Transverse colon (tissue), 4 donors: ENCODE data around the gene THOP1. TPM values are rescaled to one million over a fixed set of nuclear protein-coding genes. Genes with fewer than 3 reads are reported as not detected.

Source experiments
- DNase-seq: peaks from one replicate; pipeline ENCODE4 v3.0.0-alpha.2; 2019
- H3K27ac ChIP-seq, 4 donors: fragments of 200-600 bp; sonication (generic); 2 replicates each; pipeline ENCODE4 v1.5.1; 2016 to 2018; ENCODE audit warnings: inconsistent platforms in 4 of 4
- H3K27me3 ChIP-seq: fragments of 200-600 bp; sonication (generic); 2 replicates; pipeline ENCODE4 v1.5.1; 2017; ENCODE audit warnings: inconsistent platforms
- H3K36me3 ChIP-seq, 4 donors: fragments of 200-600 bp; sonication (generic); 2 replicates each; pipeline ENCODE4 v1.5.1; 2017 to 2019; ENCODE audit warnings: inconsistent platforms in 4 of 4
- H3K4me1 ChIP-seq, 4 donors: fragments of 200-600 bp; sonication (generic); 2 replicates each; pipeline ENCODE4 v1.5.1; 2017 to 2020; ENCODE audit warnings: inconsistent platforms in 4 of 4
- H3K4me3 ChIP-seq, 4 donors: fragments of 200-600 bp; sonication (generic); 1 replicate in 1 of 4; 2 replicates in 3 of 4; pipeline versions ENCODE4 v1.5.1 to v1.6.1; 2017 to 2019; ENCODE audit warnings: inconsistent platforms in 4 of 4
- H3K9me3 ChIP-seq, 2 donors: fragments of 200-600 bp; sonication (generic); 2 replicates each; pipeline ENCODE4 v1.5.1; 2017 to 2019; ENCODE audit warnings: inconsistent platforms in 2 of 2
- CTCF ChIP-seq, 5 experiments: fragments of 200-600 bp in 3 of 5; fragments of 450-650 bp in 2 of 5; sonication (generic) in 3 of 5; IDR thresholded peaks; 1 replicate in 2 of 5; 2 replicates in 3 of 5; pipeline ENCODE4 v1.5.1; 2016 to 2017; ENCODE audit warnings: antibody characterized with exemption in 5 of 5, inconsistent platforms in 3 of 5, mild to moderate bottlenecking in 2 of 5, moderate library complexity in 1 of 5
- EP300 ChIP-seq: sonication (generic); formaldehyde crosslinking; IDR thresholded peaks from one replicate; pipeline ENCODE4 v1.6.1; 2017; ENCODE audit warnings: antibody characterized with exemption, low read depth
- POLR2A ChIP-seq: fragments of 450-650 bp; IDR thresholded peaks from one replicate; pipeline ENCODE4 v1.6.1; 2016; ENCODE audit warnings: antibody characterized with exemption, mild to moderate bottlenecking, moderate library complexity
- POLR2AphosphoS5 ChIP-seq, 3 donors: sonication (generic); formaldehyde crosslinking; IDR thresholded peaks; one replicate each; pipeline ENCODE4 v1.6.1; 2016; ENCODE audit warnings: antibody characterized with exemption in 3 of 3
- WGBS, 2 donors: methylation state at CpG; one replicate each; pipeline ENCODE4 v1.1.5; 2018; ENCODE audit warnings: low coverage in 1 of 2; 5-methylcytosine and 5-hydroxymethylcytosine counted together
- in situ Hi-C, 4 donors: fragments of 200-750 bp; cut with MboI; loops; one replicate each; pipeline versions ENCODE4 v1.15.0 to v1.15.1; 2017; ENCODE audit warnings: low sequenced_read_pairs in 3 of 4, low pct_ligation_motif_present in 1 of 4, low pct_unique_long_range_greater_than_20kb in 1 of 4
- intact Hi-C: fragments of 100-400 bp; cut with DNase I; formaldehyde crosslinking; loops from one replicate; pipeline ENCODE4 v1.15.1; 2023; ENCODE audit warnings: low total_unique reads
- total RNA-seq, 4 donors: library from RNA; depleted of rRNA; stranded (reverse); fragments of >200 nt; gene quantifications; one replicate each; pipeline ENCODE4 v1.1.0, GENCODE V29; 2016

THOP1 gene
- total RNA-seq, 4 donors from 2014 or later: 32.9 to 149 (median 42.0) TPM

- no peaks in the 10 kb centered on the region for H3K9me3 ChIP-seq
- no peak overlapping the region for H3K4me3 ChIP-seq
- no peak for TF ChIP-seq EP300
- TF ChIP-seq POLR2AphosphoS5 (IDR thresholded peaks at IDR 0.05): peak in 1 of 3 donors; percentile 24
- peaks cover 0 to 19% (median 16%) of the 10 kb centered on the region in 4 donors for H3K4me1 ChIP-seq
- peaks cover 0 to 9% (median 3%) of the 10 kb centered on the region in 4 donors for H3K36me3 ChIP-seq
- 64 to 81% methylated on average over 3 to 20 of the region's 20 CpGs for WGBS, 2 donors
- intact Hi-C loops: no loop called here
- no peaks in the 10 kb centered on the region for H3K27me3 ChIP-seq
- DNase-seq: peak; percentile 77
- in situ Hi-C loops: no loop called here
- peak overlapping the region; percentile 73 to 77 (median 76) for H3K27ac ChIP-seq
Measured at GRCh38 chr19:2811221-2811722, 26.0 kb downstream of the THOP1 start.

GRCh38 chr19:2811735-2812413, 26.6 kb downstream of the THOP1 start:
- Histone ChIP-seq H3K4me1 (peaks cover 0 to 19% (median 16%) of the 10 kb centered on the region in 4 donors), H3K27me3 (no peaks in the 10 kb centered on the region), H3K9me3 (no peaks in the 10 kb centered on the region), H3K36me3 (peaks cover 0 to 9% (median 3%) of the 10 kb centered on the region in 4 donors), H3K4me3 (peak overlapping the region in 1 of 4 donors; percentile 18), H3K27ac (peak overlapping the region; percentile 73 to 77 (median 76))
- in situ Hi-C loops: no loop called here
- WGBS, 2 donors: 66% methylated on average over 34 of the region's 34 CpGs; no CpG with 5 or more reads in 1 of the 2 donors
- peak; percentile 83 for DNase-seq
- TF ChIP-seq EP300: no peak
- peak; percentile 36 for TF ChIP-seq POLR2A
- TF ChIP-seq POLR2AphosphoS5 (IDR thresholded peaks at IDR 0.05): peak in 1 of 3 donors; percentile 69
- TF ChIP-seq CTCF (IDR thresholded peaks at IDR 0.05): no peak
- intact Hi-C loops: no loop called here

GRCh38 chr19:2812414-2813234, 27.3 kb downstream of the THOP1 start:
- peak overlapping the region in 1 of 4 donors; percentile 18 for H3K4me3 ChIP-seq
- peaks cover 0 to 19% (median 16%) of the 10 kb centered on the region in 4 donors for H3K4me1 ChIP-seq
- H3K27me3 ChIP-seq: no peaks in the 10 kb centered on the region
- no peaks in the 10 kb centered on the region for H3K9me3 ChIP-seq
- 95% methylated on average over 36 of the region's 37 CpGs; no CpG with 5 or more reads in 1 of the 2 donors for WGBS, 2 donors
- peak overlapping the region; percentile 73 to 77 (median 76) for H3K27ac ChIP-seq
- in situ Hi-C loops (no loop called here), intact Hi-C loops (no loop called here)
- no peak for TF ChIP-seq CTCF (IDR thresholded peaks at IDR 0.05)
- no peak for TF ChIP-seq POLR2AphosphoS5 (IDR thresholded peaks at IDR 0.05)
- no peak for TF ChIP-seq EP300
- no peak for TF ChIP-seq POLR2A
- no peak for DNase-seq
- H3K36me3 ChIP-seq: peaks cover 0 to 9% (median 3%) of the 10 kb centered on the region in 4 donors

- intact Hi-C loops (no loop called here), in situ Hi-C loops (no loop called here)
- Histone ChIP-seq H3K27ac (no peak overlapping the region), H3K36me3 (peaks cover 0 to 9% (median 3%) of the 10 kb centered on the region in 4 donors), H3K4me1 (peaks cover 0 to 19% (median 16%) of the 10 kb centered on the region in 4 donors), H3K4me3 (no peak overlapping the region), H3K27me3 (no peaks in the 10 kb centered on the region), H3K9me3 (no peaks in the 10 kb centered on the region)
- 87% methylated on average over 28 of the region's 35 CpGs; no CpG with 5 or more reads in 1 of the 2 donors for WGBS, 2 donors
- TF ChIP-seq CTCF (IDR thresholded peaks at IDR 0.05) (no peak), POLR2AphosphoS5 (IDR thresholded peaks at IDR 0.05) (no peak), EP300 (no peak), POLR2A (no peak)
- DNase-seq: no peak
Measured at GRCh38 chr19:2813235-2814160, 28.2 kb downstream of the THOP1 start.
